ENCODE measurements around the gene TRPM2. TPM values are rescaled to one million over a fixed set of nuclear protein-coding genes. Genes with fewer than 3 reads are reported as not detected.

The TRPM2 gene
- total and polyA plus RNA-seq, 2 of the 8 experiments (the other 6 are each of a cell fraction or from before 2014, with no cell fraction given), result 0.27 to 0.28 TPM

DNA sequence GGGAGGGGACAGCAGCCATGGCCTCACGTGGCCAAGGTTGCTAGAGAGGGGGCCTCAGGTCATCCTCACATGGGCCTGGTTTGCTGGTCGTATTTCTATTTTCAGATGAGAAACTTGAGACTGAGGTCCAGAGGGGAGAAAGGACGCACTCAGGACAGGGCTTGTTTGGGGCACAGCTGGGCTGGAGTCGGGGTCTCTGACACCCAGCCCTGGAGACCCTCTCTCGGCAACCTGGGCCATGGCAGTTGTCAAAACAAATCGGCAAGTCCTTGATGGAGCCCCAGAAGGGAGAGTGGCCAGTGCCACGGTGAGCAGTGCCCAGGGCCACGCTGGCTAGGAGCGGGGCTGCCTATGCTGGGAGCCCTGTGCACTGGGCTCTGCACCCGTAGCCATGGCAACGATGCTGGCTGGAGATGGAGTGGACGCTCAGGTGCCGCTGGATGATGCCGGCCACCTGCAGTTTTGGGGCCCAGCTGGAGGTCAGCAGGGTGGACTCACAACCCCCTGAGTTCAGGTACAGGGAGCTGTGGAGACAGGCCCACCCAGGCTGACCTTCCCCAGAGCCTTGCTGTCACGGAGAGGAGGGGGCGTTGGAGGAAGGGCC, 113.0 kb downstream of the TRPM2 start (continued):
- TF ChIP-seq POLR2AphosphoS5 (IDR thresholded peaks at IDR 0.05; ENCODE audit: low read depth, low read length) (no peak), EGR1 (IDR thresholded peaks at IDR 0.05; ENCODE audit: borderline replicate concordance, low read depth, low read length) (no peak), JUND (IDR thresholded peaks at IDR 0.05; ENCODE audit: low read length) (no peak)
- TF ChIP-seq, protein P1, sequence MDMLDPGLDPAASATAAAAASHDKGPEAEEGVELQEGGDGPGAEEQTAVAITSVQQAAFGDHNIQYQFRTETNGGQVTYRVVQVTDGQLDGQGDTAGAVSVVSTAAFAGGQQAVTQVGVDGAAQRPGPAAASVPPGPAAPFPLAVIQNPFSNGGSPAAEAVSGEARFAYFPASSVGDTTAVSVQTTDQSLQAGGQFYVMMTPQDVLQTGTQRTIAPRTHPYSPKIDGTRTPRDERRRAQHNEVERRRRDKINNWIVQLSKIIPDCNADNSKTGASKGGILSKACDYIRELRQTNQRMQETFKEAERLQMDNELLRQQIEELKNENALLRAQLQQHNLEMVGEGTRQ (IDR thresholded peaks at IDR 0.05; ENCODE audit: low read length), result no peak

Measured in H1 (cell line).